D341Med (cell line): ENCODE measurements around the gene RGS7.
A peak's percentile ranks its signal among the peaks of the same experiment; 100 is the strongest.
"Not testable (repeated sequence)": the region's sequence is repeated elsewhere in the genome, so short reads cannot be mapped to it uniquely, and the experiment has no call there.

Experiments
- DNase-seq: peaks from one replicate; pipeline ENCODE4 v3.0.0; 2012; ENCODE audit warnings: low spot score

The RGS7 gene

DNA sequence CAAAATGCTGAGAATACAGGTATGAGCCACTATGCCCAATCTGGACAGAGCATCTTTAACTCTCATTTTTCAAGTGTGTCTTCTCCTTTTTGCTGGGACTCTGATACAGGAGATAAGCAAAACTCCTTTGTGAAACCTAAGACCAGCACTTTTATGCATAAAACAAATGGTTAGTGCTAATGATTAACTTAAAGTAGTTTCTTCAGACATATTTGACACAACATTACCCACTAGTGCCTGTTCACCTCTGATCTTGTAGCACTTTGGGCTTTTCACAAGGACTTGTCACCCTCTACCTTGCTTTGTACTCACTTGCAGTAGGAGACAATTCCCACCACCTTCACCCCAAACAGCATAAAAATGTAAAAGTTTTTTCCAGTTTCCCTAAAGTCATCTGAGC is 216.3 kb downstream of the RGS7 start:
- no peak for DNase-seq

DNA sequence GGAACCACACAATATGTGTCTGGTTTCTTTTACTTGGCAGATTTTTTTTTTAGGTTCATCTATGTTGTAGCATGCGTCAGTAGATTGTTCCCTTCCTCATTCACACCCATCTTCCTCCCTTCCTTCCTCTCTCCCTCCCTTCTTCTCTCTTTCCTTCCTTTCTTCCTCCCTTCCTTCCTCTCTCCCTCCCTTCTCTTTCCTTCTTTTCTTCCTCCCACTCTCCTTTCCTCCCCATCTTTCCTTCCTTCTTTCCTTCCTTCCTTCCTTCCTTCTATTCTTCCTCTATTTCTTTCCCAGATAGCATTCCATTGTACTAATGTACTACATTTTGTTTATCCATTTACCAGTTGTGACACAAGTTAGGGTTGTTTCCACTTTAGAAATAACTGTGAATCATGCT is 218.0 kb downstream of the RGS7 start:
- DNase-seq: no peak

DNA sequence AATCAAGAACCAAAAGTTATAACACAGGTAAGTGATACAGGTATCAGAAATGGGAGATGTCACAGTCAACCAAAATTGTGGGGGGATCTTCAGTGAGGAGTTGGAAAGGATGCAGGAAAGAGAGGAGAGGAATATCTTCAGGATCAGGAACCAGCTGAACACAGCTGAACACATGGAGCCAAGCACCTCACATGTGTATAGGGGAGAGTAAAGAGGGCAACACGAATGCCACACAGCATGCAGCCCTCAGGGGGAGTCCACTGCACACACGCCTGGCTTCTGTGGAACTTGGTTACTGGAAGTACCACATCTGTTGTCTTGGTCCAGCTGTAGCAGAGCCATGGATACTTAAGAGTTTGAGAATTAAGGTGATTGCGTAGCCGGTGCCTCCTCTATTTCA is 218.8 kb downstream of the RGS7 start:
- no peak for DNase-seq

DNA sequence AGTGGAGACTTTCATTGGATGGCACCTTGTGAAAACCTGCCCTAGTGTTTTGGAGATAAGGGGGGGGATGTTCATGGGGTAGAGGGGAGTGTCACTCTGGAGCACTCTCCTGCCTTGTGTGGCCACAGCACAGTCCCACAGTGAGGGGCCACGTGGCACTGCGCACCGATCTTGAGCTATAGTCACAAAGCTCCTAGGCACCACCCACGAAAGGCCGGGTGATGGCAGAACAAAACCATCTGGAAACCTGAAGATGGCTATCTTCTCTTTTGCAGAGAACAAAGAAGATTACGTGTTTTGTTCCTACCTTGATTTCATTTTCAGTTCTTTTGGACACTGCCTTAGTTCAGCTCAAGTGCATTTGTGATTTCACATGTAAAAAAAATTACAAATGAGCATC is 220.6 kb downstream of the RGS7 start:
- no peak for DNase-seq

DNA sequence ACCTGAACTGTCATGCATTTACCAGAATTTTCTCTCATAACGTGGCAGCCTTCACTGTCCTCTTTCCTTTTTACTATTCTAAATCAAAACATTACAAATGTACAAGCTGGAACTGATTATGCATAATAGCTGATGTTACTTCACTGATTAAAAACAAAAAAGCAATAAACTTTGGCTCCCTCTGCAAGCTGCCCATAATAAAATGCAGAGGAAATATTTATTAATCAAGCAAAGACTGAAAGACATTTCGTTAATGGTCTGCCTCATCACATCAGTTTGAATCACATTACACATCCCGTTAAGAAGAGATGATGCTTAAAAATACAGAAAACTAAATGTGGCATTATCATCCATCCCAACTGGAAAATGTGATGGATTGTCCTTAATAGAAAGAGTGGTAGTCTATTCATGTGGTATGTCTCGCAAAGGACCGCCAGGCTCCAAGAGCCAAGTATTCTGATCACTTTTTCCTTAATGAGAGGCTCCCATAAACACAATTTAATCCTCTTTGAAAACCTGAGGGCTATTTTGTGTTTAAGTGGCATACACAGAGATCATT is 225.3 kb downstream of the RGS7 start:
- no peak for DNase-seq

DNA sequence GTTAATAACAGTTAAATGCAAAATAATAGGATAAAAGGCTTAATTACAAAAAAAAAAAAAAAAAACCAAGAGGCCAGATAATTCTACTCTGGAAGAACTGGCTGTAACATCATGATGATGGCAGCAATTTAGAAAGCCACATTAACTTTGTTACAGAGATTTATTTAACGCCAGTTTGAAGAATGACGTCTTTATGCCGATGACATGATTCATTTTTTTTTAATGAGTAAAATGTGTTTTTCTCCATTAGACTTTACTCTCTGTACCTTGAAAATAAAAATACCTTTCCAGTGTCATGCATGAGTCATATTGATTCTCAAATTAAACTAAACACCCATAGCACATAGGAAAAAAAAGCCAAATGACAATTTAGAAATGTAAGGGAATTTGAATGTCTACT is 226.1 kb downstream of the RGS7 start:
- no peak for DNase-seq

DNA sequence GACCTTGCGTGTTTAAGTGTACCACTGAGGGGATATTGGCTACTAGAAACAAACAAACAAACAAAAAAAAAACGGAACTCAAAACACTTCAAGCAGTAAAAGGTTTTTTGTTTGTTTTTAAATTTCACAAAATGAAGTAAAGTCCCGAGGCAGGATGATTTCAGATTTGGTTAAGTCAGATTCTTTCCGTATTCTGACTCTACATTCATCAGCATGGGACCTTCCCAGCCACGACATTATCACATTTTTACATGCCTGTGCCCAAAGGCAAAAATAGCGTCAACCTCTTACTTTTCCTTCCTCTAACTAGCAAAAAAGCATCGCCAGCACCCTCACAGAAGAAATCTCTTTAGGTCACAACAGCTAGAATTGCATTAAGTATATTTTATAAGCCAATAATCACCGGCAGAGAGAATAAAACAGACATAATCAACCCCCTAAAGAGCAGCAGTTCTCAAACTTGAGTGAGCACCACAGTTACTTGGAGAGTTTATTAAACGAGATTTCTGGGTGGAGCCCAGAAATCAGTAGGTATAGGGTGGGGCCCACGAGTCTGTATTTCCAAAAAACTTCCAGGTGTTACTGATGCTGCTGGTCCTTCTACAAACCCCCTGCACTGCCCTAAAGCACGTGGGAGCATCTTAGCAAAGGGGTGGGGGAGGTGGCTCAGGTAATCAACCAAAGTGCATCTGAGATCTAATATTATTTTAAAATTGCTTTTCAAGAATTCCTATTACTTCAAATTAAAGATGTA is 227.6 kb downstream of the RGS7 start:
- DNase-seq: no peak

DNA sequence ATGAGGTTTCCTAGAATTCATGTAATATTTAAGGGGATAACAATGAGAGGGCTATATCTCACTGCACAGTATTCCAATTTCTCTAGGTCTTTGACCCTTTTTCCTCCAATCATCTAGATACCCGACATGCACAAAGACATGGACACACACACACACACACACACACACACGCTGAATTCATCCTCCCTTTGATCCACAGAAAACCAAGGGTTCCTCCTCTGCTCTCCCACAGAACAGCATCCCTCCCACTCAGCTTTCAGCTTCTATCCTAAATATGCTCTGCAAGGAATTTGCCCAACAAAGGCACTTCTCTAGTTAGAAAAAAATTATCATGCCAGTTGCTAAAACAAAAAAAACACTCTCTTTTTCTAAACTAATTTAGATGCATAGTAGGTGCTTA is 231.7 kb downstream of the RGS7 start:
- DNase-seq: no peak

DNA sequence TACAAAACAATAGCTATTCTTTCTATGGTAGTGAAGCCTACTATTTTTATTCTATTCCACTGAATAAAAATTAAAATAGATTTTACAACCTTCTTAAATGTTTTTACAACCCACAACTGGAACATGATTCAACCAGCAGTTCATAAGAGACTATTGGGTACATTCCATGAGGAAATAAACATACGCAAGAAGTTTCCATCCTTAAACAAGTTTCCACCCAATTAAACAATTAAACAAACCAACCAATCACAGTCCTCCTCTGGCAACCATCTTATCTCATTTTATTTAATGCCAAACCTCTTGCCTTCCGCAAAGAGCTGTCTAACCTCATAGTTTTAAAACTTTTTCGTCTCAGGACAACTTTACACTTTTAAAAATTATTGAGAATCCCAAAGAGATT is 239.0 kb downstream of the RGS7 start:
- no peak for DNase-seq

DNA sequence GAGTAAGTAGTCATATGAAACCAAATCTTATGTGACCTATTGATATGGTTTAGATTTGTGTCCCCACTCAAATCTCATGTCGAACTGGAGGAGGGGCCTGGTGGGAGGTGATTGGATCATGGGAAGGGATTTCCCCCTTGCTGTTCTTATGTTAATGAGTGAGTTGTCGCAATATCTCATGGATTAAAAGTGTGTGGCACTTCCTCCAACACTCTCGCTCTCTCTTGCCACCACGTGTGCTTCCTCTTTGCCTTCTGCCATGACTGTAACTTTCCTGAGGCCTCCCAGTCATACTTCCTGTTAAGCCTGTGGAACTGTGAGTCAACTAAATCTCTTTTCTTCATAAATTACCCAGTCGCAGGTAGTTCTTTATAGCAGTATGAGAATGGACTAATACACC is 241.2 kb downstream of the RGS7 start:
- DNase-seq: no peak

DNA sequence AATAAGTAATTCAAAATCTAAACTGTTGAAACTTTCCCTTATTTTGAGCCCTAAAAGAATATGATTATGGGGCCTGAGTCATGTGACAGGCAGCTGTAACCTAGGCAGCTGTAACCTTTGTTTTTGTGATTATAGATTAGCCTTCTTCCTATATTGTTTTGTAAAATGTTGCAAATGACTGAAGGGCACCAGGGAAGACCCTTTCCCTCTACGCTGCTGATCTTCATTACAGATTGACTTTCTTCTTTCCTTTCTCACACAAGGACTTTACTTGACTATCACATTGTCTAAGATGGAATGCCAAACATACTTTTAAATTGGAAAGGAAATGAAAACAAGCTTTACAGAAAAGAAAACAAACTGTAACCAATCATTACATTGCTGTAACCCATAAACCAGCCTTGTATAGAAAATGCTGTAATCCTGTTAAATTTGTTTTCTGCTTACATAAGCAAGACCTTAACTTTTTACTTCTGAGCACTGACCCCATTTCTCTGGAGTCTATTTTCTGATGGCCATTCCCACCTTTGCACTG is 242.2 kb downstream of the RGS7 start:
- DNase-seq: no peak

DNA sequence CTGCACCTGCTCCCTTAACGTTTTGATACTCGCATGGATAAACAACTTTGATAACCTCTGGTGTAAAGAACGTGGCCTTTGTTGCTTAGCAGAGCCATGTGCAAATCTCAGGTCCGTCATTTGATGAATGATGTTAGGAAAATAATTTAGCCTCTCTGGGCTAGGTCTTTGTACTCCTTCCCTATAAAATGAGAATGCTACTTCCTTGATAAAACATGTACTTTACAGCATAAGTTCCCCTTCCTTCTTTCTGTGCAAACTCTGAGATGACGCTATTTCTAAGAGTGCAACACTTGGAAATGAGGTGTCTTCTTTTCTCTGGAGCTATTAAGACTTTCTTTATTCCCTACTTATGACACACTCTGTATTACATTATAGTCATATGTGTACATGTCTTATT is 243.4 kb downstream of the RGS7 start:
- DNase-seq: no peak

DNA sequence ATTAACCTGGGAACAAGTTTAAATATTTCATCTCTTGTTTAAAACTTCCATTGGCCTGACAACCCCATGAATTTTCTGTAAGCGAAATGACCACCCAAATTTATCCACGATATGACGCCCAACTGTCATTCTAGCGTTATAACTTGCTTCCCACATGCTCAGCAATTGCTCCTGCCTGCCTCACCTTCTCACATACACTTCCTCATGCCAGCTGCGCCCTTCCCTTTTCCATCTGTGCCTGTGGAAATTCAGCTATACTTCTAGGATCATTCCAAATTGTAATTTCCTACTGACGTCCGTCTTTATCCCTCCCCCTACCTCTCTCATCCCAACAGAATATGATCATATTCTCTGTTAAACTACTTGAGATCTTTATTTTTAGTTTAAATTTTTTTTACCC is 248.0 kb downstream of the RGS7 start:
- DNase-seq: no peak

DNA sequence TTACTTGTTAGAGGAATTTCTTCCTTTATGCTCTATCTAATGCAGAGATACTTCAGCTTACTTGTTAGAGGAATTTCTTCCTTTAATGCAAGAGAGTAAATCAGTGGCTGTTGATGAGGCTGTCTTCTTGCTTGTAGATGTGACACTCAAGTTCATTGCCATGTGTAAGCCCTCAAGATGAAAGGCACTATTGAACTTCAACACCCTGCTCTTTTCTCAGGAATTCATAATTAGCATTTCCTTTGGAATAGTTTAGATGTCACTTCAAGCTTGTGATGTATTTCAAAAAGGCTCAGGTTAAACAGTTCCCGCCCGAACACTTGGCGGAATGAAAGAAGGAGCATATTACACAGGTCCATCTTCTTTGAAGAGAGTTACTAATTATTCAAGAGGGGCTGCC is 251.9 kb downstream of the RGS7 start:
- DNase-seq: no peak

DNA sequence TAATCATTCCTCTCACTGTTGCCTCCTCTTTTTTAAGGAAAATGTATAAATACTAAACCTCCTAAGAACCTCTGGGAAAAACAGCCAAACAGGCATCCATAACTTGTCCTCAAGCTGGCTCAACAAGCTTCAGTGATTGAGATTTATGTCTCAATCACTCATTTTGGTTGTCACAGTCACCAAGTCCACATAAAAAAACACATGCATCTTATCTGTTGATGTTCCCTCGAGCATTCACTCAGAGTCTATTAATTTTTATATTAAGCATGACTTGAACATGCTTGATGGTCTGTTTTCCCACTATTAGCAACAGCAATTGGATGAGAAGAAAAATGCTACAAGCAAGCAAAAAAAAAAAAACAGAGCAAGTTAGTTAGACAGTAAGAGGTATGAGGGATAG is 254.3 kb downstream of the RGS7 start:
- DNase-seq: no peak

DNA sequence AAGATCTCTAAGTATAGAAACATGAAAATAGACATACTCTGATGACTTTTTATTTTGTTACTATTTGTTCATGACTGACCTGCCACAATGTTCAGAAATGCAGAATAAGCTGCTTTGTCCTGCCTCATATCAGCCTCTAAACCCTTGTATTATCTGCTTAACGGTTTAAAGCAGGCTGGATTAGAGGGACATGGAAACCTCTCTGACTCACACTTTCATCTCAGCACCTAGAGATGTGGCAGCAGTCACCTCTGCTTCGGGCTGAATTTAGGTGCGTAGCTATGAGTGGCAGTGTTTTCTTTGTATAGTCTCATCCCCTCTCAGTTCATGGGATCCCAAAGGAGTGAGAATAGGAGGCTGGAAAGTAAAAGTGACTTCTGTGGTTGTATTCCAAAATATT is 255.4 kb downstream of the RGS7 start:
- peak; percentile 76 for DNase-seq

DNA sequence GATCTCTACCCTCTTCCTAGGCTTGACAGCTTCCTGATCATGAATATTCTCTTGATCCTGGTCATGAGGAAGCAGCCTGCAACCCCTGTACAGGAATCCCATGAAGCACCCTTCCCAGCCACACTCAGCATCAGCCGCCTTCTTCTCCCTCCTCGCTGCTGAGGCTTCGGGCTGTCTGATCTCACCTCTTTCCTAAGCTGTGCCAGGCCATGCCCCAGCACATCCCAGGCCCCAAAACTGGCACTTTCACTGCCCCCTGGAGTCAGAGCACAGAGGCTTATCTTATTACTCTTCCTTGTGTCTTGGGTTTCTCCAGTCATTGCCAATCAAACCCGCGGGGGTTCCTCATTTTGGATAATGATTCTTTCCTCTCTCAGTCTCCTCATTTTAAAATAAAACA is 259.5 kb downstream of the RGS7 start:
- no peak for DNase-seq

DNA sequence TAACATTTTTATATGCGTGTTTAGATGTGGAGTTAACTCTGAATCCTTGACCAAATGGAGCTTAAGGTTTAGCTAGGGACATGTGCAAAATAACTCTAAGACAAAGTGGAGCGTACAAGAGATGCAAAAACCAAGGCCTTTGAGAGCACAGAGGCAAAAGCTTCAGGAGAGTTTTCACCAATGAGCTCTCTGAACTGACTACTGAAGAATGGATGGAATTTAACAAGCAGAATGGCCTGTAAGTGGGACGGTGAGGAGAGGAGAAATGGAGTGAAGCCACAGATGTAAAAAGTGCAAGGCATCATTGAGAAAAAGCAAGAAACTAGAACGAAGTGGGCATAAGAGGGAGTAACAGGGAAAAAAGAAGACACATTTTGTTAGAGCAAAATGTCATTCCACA is 260.0 kb downstream of the RGS7 start:
- no peak for DNase-seq

DNA sequence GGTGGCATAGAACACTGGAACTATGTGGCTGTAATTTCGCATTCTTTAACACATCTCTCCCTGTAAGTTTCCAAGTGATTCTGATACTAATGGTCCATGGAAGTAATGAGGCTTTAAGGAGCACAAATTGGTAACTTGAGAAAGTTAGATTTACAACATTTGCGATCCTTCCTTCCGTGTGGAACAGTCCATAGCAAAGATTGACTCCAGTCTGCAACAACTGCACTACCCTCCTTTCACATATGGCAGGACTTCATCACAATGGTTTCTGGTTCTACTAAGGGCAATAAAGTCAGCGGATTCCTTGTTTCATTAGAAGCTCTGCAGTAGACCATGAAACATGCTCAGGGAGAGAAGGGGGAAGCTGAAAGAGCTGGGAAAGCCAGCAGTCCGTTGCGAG is 261.2 kb downstream of the RGS7 start:
- no peak for DNase-seq

DNA sequence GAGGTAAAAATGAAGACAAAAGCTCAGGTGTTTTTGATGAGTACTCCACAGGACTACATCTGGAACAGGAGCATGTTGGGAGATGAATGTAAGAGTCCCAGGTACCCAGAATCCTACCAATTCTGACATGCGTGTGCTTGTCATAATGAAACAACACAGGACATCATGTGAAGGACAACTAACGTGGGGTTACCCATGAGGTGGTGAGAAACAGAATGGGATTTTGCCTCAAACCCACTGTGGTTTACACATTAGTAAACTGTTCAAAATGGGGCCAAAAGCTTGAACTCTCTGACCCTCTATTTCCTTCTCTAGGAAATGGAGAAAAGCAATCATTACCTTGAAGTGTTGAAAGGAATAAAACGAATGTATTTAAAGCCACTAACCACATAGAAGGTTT is 266.2 kb downstream of the RGS7 start:
- DNase-seq: no peak

DNA sequence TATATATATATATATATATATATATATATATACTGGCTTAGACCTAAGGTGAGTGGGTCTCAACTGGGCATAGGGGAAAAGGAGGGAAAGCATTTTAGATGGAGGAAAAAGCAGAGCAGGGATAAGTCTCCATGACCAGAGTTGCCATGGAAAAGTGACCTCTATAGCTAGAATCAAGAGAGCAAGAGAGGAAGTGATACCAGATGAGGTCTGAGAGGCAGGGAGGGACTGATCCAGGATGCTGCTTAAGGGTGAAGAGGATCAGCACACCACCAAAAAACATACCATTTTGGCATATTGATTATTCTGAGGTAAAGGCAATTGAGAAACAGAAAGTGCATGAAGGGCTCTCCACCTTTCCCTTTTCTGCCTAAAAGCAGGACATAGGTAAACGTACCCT is 267.9 kb downstream of the RGS7 start:
- not testable (repeated sequence) for DNase-seq

DNA sequence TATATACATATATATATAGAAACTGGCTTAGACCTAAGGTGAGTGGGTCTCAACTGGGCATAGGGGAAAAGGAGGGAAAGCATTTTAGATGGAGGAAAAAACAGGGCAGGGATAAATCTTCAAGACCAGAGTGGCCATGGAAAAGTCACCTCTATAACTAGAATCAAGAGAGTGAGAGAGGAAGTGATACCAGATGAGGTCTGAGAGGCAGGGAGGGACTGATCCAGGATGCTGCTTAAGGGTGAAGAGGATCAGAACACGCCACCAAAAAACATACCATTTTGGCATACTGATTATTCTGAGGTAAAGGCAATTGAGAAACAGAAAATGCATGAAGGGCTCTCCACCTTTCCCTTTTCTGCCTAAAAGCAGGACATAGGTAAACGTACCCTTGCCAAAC is 268.9 kb downstream of the RGS7 start:
- not testable (repeated sequence) for DNase-seq

DNA sequence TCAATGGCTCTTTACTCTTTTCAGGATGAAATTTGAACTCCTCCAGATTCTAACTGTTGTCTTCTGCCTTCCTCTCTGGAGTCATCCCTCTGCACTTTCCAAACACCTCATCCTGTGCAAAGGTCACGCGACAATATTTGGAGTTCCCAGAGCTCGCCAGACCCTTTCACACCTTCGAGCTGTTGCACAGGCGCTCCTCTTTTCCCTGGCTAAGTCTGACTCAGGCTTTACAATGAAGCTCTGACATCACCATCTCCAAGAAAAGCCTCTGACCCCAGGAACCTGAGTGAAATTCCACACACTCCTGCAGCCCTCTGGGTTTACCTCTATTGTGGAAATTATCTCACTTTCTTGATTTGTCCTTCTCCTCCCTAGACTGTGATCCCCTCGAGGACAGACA is 270.3 kb downstream of the RGS7 start:
- no peak for DNase-seq

DNA sequence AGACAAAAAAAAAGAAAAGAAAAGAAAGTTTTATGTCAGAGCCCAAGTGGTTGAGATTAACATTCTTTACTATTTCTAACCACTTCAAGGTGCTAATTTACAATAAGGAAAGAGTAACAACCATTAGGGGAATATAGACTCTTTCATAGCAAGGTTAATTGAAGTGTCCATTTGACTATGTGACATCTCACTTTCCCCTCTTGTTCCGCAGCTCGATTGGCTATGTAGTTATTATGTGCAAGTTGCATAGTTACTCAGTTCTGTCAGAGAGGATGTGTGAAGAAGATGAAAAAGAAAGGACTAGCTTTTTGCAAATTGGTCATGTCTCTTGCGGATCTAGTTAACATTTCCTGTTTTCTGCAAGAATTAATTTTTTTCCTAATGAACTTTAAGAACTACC is 273.7 kb downstream of the RGS7 start:
- DNase-seq: no peak
